GM21515 (cell line): ENCODE measurements around the gene NTRK1.

Source experiments
- ATAC-seq: cut with Tn5 transposase; IDR thresholded peaks from one replicate; pipeline ENCODE4 v1.9.1; 2021; ENCODE audit not compliant: unreplicated experiment

NTRK1 gene

GRCh38 chr1:156895927-156896326 lies 35.3 kb downstream of the NTRK1 start:
- ATAC-seq = no peak

GRCh38 chr1:156896490-156897033 lies 35.9 kb downstream of the NTRK1 start:
- no peak for ATAC-seq

GRCh38 chr1:156897078-156897825 lies 36.6 kb downstream of the NTRK1 start:
- no peak for ATAC-seq

GRCh38 chr1:156898161-156898566 lies 37.5 kb downstream of the NTRK1 start:
- no peak for ATAC-seq

- no peak for ATAC-seq
These were observed 38.5 kb downstream of the NTRK1 start for GRCh38 chr1:156898971-156899664.

- no peak for ATAC-seq
These were observed 39.5 kb downstream of the NTRK1 start for GRCh38 chr1:156899956-156900718.

- no peak for ATAC-seq
These were observed 40.4 kb downstream of the NTRK1 start for GRCh38 chr1:156900896-156901589.

GRCh38 chr1:156901590-156901900 lies 40.9 kb downstream of the NTRK1 start:
- no peak for ATAC-seq

- no peak for ATAC-seq
These were observed 41.6 kb downstream of the NTRK1 start for GRCh38 chr1:156901966-156902915.

GRCh38 chr1:156903328-156904091 lies 42.8 kb downstream of the NTRK1 start:
- ATAC-seq = no peak

GRCh38 chr1:156904187-156904959 lies 43.7 kb downstream of the NTRK1 start:
- ATAC-seq = no peak

GRCh38 chr1:156905176-156905575 lies 44.5 kb downstream of the NTRK1 start:
- ATAC-seq = no peak

GRCh38 chr1:156905651-156906050 lies 45.0 kb downstream of the NTRK1 start:
- ATAC-seq = no peak

GRCh38 chr1:156906206-156906906 lies 45.7 kb downstream of the NTRK1 start:
- ATAC-seq = no peak

- ATAC-seq = no peak
These were observed 47.9 kb downstream of the NTRK1 start for GRCh38 chr1:156908541-156908940.

GRCh38 chr1:156908955-156909354 lies 48.3 kb downstream of the NTRK1 start:
- no peak for ATAC-seq

- ATAC-seq = no peak
These were observed 49.0 kb downstream of the NTRK1 start for GRCh38 chr1:156909671-156910070.

- ATAC-seq = no peak
These were observed 49.7 kb downstream of the NTRK1 start for GRCh38 chr1:156910309-156910782.
